ENCODE results near the gene SMIM36.
"Not testable (repeated sequence)": the region's sequence is repeated elsewhere in the genome, so short reads cannot be mapped to it uniquely, and the experiment has no call there.

Gene SMIM36

GRCh38 chr17:55452139-55452790 lies 59.0 kb downstream of the SMIM36 start:
- TF ChIP-seq ZFX (IDR thresholded peaks at IDR 0.05): no peak
- TF ChIP-seq, protein P1, sequence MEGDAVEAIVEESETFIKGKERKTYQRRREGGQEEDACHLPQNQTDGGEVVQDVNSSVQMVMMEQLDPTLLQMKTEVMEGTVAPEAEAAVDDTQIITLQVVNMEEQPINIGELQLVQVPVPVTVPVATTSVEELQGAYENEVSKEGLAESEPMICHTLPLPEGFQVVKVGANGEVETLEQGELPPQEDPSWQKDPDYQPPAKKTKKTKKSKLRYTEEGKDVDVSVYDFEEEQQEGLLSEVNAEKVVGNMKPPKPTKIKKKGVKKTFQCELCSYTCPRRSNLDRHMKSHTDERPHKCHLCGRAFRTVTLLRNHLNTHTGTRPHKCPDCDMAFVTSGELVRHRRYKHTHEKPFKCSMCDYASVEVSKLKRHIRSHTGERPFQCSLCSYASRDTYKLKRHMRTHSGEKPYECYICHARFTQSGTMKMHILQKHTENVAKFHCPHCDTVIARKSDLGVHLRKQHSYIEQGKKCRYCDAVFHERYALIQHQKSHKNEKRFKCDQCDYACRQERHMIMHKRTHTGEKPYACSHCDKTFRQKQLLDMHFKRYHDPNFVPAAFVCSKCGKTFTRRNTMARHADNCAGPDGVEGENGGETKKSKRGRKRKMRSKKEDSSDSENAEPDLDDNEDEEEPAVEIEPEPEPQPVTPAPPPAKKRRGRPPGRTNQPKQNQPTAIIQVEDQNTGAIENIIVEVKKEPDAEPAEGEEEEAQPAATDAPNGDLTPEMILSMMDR (conservative IDR thresholded peaks at IDR 0.05): no peak
- peak overlapping the region; percentile 76 for H3K27ac ChIP-seq

DNA sequence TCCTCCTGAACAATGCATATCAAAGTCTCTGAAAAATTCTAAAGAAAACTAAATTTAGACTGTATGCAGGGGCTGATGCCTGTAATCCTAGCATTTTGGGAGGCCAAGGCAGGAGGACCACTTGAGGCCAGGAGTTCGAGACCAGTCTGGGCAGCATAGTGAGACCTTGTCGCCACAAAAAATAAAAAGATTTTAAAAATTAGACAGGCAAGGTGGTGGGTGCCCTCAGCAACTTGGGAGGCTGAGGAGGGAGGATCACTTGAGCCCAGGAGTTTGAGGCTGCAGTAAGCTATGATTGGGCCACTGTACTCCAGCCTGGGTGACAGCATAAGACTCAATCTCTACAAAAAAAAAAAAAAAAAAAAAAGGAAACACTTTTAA lies 59.5 kb downstream of the SMIM36 start:
- peak overlapping the region; percentile 76 for H3K27ac ChIP-seq
- no peak for TF ChIP-seq ZFX (IDR thresholded peaks at IDR 0.05)
- TF ChIP-seq, protein P1 (conservative IDR thresholded peaks at IDR 0.05): no peak

- peak overlapping the region; percentile 76; the same call in 1 of the 2 replicates for H3K27ac ChIP-seq
Observed at GRCh38 chr17:55451203-55451641, 60.0 kb downstream of the SMIM36 start.

DNA sequence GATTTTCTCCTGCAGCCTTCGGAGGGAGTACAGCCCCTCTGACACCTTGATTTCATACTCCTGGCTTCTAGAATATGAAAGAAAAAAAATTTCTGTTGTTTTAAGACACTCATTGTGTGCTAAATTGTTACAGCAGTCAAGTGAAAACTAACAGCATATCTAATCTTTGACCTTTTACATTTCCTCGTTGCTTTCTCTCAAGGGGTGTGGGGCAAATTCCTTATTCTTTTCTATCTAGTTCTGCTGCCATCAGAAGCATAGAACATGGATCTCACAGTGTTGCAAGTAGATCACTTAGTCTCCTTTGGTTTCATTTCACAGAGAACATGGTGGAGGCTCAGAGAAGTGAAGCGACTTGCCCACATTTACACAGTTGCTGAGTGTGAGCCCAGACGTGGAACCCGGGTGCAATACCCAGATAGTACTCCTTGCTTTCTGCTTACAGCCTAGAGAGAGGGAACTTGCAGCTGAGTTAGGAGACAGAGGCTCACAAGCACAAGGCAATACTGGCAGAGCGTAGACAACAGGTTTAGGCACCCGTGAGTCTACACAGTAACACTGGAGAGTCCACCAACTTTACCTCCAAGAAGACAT lies 60.9 kb downstream of the SMIM36 start:
- TF ChIP-seq, protein P1 (conservative IDR thresholded peaks at IDR 0.05): no peak
- no peak for TF ChIP-seq ZFX (IDR thresholded peaks at IDR 0.05)
- H3K27ac ChIP-seq: no peak overlapping the region; the same call in 1 of the 2 replicates

More at GRCh38 chr17:55451203-55451641, 60.0 kb downstream of the SMIM36 start:
- TF ChIP-seq ZFX (IDR thresholded peaks at IDR 0.05): no peak
- TF ChIP-seq, protein P1 (conservative IDR thresholded peaks at IDR 0.05): no peak

GRCh38 chr17:55448681-55449080 lies 62.6 kb downstream of the SMIM36 start:
- no peak overlapping the region for H3K27ac ChIP-seq
- no peak for TF ChIP-seq ZFX (IDR thresholded peaks at IDR 0.05)
- TF ChIP-seq, protein P1 (conservative IDR thresholded peaks at IDR 0.05): no peak

DNA sequence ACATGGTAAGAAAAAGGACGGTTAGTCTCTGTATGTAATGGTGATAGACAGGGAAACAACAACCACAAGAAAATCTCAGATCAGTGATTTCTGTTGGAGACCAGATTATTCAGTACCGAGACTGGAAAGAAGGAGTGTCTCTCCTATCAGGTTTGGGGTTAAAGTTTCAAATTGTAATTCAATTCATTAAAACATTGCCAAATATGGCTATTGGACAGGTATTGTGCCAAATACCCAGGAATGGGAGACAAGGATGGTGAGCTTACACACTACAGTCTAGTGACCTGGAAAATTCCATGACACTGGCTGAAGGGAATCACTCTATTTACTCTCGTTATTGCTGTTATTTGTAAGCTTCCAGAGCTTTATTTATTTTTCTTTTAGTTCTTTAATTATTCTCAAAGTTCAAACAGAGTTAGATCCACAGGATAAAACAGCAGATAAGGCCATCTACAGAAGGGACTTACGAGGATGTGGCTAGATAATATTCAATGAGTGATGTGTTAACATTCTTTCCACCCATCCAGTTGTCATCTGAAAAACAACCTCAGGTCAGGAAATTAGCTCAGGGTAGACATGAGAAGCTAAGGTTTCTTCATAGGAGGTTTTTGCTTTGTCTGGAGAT lies 64.6 kb downstream of the SMIM36 start:
- H3K27ac ChIP-seq: no peak overlapping the region
- TF ChIP-seq, protein P1 (conservative IDR thresholded peaks at IDR 0.05): no peak
- no peak for TF ChIP-seq ZFX (IDR thresholded peaks at IDR 0.05)

GRCh38 chr17:55446004-55446403 lies 65.2 kb downstream of the SMIM36 start:
- H3K27ac ChIP-seq: not testable (repeated sequence)

All from C4-2B (cell line).